ENCODE results near the gene PDX1.

Gene PDX1

DNA sequence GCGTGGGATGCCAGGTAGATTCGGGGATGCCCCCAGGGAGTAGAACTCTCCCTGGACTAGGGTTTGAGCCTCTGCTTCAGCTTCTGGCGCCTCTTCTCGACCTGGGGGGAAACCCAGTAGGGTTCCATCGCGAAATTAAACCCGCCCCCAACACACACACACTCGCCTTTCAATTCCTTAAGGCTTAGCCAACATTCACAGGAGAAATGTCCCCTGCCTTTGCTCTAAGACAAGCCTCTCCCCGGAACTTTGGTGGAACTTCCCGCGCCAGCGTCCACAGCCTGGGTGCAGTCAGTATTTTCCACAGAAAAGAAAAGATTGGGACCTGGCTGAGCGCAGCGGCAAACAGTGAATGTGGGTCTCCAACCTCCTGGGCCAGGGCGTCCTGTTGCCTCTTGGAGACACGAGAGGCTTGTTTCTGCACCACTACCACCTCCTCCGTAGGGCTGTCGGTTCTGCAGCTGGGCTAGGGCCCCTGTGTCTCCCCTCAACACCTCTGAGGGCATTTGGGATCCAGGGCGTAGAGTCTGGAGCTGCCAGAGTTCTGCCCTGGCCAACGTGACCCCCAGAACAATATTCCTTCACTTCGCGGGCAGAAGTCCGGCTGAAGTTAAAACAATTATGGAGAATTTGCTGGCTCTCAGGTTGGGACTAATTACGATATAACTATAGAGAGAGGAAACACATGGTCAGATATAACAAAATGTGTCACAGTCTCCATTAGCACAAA lies 3.2 kb downstream of the PDX1 start:
- DNase-seq (ENCODE audit: low read depth), result no peak

DNA sequence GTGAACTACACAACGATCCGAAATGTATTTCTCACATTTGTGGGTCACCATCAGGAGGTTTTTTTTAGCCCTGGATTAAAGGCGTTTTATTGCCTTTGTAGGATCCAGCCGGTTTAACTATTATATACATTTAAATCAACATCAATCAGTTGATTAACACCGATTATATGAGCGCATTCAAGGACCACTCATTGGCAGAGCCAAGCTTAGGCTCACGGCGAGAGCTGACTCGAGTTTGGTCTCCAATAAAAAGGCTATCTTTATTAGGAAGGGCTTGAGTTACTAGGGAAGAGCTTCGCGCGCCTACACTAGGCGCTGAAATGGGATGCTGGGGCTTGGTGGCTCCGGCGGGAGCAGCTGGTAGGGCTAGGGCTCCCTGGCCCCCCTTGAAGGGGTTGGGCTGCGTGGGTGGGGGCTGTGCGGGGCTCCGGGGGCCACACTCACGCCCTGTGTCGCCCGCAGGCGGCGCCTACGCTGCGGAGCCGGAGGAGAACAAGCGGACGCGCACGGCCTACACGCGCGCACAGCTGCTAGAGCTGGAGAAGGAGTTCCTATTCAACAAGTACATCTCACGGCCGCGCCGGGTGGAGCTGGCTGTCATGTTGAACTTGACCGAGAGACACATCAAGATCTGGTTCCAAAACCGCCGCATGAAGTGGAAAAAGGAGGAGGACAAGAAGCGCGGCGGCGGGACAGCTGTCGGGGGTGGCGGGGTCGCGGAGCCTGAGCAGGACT lies 4.2 kb downstream of the PDX1 start:
- no peak for DNase-seq (ENCODE audit: low read depth)

DNA sequence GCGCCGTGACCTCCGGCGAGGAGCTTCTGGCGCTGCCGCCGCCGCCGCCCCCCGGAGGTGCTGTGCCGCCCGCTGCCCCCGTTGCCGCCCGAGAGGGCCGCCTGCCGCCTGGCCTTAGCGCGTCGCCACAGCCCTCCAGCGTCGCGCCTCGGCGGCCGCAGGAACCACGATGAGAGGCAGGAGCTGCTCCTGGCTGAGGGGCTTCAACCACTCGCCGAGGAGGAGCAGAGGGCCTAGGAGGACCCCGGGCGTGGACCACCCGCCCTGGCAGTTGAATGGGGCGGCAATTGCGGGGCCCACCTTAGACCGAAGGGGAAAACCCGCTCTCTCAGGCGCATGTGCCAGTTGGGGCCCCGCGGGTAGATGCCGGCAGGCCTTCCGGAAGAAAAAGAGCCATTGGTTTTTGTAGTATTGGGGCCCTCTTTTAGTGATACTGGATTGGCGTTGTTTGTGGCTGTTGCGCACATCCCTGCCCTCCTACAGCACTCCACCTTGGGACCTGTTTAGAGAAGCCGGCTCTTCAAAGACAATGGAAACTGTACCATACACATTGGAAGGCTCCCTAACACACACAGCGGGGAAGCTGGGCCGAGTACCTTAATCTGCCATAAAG lies 4.8 kb downstream of the PDX1 start:
- DNase-seq (ENCODE audit: low read depth), result no peak

DNA sequence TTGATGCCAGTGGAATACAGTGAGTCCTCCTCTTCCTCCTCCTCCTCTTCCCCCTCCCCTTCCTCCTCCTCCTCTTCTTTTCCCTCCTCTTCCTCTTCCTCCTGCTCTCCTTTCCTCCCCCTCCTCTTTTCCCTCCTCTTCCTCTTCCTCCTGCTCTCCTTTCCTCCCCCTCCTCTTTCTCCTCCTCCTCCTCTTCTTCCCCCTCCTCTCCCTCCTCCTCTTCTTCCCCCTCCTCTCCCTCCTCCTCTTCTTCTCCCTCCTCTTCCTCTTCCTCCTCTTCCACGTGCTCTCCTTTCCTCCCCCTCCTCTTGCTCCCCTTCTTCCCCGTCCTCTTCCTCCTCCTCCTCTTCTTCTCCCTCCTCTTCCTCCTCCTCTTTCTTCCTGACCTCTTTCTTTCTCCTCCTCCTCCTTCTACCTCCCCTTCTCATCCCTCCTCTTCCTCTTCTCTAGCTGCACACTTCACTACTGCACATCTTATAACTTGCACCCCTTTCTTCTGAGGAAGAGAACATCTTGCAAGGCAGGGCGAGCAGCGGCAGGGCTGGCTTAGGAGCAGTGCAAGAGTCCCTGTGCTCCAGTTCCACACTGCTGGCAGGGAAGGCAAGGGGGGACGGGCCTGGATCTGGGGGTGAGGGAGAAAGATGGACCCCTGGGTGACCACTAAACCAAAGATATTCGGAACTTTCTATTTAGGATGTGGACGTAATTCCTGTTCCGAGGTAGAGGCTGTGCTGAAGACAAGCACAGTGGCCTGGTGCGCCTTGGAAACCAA lies 5.6 kb downstream of the PDX1 start:
- no peak for DNase-seq (ENCODE audit: low read depth)

DNA sequence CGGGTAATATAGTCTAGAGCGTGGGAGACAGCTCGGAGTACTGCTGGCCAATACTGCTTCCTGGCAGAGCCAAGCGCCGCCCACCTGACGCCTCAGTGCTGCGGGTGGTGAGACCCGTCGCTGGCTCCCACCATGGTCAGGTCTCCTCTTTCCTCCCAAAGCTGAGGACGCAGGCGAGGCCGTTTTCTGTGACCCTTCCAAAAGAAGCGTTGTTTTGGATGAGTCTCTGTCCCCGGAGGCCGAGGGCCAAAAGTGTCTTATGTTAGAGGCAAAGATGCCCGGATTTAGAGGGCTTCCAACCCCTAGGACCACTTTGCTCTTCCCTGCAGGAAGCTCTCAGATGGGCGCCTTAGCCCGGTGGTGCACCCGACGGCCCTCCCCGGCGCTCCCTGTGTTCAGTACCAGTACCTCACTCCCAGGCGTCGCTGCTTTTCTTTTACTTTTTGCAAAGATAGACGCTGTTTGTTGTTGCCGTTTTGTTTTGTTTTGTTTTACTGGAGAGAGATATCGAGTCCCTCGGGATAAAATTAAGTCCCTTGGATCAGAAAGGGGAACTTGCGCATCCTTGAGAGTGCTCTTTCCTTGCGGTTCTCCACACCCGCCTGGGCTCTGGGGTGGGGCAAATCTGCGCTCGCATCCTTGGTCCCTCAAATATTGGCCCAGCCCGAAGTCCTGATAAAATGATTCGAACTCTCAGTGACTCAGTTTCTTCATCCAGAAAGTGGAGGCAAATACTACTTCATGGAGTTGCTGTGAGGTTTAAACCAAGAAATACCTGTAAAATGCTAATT lies 7.0 kb downstream of the PDX1 start:
- DNase-seq (ENCODE audit: low read depth), result no peak

DNA sequence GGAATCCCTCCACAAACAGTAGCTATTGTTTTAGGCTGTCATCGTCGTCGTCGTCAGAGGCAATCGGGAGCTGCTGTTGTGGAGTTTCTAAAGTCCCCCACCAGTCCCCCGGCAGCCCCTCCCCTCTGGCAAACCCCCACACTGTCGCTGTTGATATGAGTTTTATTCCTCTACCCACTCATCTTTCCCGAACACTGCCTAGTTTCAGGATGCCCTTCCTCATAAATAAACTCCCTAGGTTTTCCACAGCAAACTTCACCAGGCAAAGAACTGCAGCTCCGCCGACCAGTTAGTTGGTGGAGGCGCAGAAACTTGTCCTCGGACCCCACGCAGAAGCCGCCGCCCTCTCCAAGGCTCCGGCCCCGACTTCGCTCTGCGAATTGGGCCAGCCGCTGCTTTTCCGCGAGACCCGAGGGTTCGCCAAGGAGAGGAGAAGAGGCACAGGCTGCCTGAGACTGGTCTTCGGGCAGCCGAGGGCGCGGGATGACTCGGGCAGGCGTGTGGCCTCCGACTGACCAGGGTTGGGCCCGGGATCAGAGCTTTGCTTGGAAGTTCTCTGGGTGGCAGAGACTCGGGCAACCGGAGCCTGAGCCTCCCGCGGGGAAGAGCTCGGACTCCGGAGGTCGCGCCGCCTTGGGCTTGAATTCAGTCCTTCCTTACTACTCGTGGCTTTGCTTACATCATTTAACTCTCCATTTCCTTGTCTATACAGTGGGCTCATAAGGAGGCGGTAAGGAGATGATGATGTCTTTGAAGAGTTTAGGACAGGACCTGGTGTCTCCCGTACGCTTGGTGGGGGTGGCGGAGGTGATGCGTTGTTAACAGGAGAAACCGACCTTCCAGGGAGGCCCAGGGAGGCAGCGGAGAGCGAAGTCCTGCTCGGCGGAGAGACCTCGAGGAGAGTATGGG lies 7.9 kb downstream of the PDX1 start:
- DNase-seq (ENCODE audit: low read depth), result no peak

DNA sequence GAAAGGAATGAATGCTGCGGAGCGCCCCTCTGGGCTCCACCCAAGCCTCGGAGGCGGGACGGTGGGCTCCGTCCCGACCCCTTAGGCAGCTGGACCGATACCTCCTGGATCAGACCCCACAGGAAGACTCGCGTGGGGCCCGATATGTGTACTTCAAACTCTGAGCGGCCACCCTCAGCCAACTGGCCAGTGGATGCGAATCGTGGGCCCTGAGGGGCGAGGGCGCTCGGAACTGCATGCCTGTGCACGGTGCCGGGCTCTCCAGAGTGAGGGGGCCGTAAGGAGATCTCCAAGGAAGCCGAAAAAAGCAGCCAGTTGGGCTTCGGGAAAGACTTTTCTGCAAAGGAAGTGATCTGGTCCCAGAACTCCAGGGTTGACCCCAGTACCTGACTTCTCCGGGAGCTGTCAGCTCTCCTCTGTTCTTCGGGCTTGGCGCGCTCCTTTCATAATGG lies 8.6 kb downstream of the PDX1 start:
- DNase-seq (ENCODE audit: low read depth), result no peak

DNA sequence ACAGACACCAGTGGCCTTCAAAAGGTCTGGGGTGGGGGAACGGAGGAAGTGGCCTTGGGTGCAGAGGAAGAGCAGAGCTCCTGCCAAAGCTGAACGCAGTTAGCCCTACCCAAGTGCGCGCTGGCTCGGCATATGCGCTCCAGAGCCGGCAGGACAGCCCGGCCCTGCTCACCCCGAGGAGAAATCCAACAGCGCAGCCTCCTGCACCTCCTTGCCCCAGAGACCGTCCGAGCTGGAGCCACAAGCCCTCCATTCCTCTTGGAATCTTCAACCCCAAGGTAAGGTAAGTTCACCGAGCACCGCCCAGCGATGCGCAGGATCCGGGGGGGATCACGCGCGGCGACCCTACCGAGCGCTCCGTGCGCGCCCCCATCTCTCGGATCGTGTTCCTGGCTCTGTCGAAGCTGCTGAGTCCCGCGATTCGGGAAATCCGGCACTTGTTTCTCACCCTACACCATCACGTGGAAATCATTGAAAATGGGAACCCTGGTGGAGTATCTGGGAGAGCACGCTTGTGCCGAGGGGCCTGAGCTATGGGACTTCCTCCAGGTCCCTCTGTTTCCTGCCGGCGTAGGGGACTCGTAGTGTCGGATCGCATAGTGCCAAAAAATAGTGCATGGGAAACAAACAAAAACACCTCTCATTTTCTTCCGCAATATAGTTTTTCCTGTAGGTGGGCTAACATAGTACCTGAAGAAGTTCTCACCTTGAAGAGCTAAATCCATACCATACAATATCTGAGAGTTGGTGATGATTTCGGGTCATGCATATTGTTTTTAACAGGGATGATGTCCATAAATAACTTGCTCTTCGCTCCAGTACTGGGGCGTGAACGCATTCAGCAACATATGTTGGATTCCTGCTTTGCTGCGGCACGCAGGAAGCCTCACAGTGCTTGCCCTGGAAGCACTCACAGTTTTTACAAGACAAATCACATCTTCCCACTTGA lies 9.3 kb downstream of the PDX1 start:
- DNase-seq (ENCODE audit: low read depth), result no peak

DNA sequence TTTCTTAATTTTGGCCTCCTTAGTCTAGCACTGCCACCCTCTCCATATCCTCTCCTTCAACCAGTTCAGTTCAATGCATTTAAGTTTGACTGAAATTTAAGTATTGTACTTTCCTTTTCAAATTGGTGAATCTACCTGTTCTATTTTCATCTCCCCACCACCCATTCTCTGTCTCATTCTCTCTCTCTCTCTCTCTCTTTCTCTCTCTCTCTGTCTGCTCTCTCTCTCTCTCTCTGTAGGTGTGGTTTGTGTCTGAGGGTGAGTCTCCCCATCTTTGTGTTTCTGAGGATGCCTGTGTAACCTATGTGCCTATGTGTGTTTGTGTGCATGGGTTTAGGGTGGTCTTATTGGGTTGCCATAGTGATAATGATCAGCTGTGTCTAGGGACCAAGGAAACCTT lies 10.1 kb downstream of the PDX1 start:
- no peak for DNase-seq (ENCODE audit: low read depth)

DNA sequence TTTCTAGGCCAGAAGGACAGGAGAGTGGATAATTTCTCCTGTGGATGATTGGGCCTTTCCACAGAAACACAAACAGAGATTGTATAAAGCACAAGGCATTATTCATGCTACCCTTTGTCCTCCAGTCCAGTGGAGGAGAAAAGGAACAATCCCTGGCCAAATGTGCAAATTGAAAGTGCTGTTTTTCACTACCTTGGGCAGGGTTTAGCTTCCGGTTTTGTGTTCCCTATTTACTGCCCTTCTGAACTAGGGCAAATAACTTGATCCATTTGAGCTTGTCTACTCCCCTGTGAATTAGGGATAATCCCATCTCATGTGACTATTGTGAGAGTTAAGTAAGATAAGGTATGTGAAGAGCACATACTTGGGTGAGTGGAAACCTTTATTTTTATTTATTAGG lies 13.3 kb downstream of the PDX1 start:
- DNase-seq (ENCODE audit: low read depth), result no peak

DNA sequence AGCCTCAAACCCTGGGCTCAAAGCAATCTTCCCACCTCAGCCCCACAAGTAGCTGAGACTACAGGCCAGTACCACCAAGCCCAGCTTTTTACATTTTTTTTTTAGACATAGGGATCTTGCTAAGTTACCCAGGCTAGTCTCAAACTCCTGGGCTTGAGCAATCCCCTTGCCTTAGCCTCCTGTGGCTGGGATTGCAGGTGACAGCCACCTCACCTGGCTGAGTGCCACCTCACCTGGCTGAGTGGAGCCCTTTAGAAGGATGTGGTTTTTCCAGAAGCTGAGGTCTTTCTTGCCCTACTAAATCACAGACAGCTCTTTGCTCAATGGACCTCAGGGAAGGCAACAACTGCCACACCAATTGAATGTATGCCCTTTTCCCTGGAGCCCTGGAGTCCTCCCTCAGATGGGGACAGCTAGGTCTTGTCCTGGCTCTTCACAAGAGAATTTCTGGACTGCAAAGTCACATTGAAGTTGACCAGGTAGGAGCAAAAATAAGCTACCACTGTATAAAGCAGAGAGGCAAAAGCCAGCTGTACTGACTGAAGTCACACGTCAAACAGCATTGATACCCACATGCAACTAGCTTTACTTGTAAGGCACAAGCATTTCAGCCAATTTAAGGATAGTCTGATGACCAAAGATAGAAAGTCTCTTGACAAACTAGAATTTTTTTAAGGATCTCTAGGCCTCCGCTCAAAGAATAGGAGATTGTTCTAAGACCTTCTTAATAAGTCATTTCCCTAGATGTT lies 14.0 kb downstream of the PDX1 start:
- DNase-seq (ENCODE audit: low read depth), result no peak

DNA sequence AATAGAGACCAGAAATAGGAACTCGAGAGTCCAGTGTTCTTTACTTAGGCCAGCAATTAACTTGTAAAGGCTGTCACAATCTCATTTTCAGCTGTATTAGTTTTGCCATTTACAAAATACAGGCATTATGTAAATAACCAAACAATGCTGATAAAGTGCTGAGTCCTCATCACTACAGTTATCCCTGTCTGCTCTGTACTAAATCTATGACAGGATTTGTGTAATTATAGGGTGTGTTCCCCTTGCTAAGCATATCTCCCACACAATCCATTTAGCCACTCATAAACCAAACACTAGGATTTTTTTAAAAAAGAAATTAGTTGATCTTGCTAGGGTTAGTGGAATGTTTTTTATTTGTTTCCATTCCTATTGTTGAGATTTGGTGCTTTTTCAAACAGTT lies 23.2 kb downstream of the PDX1 start:
- no peak for DNase-seq (ENCODE audit: low read depth)

DNA sequence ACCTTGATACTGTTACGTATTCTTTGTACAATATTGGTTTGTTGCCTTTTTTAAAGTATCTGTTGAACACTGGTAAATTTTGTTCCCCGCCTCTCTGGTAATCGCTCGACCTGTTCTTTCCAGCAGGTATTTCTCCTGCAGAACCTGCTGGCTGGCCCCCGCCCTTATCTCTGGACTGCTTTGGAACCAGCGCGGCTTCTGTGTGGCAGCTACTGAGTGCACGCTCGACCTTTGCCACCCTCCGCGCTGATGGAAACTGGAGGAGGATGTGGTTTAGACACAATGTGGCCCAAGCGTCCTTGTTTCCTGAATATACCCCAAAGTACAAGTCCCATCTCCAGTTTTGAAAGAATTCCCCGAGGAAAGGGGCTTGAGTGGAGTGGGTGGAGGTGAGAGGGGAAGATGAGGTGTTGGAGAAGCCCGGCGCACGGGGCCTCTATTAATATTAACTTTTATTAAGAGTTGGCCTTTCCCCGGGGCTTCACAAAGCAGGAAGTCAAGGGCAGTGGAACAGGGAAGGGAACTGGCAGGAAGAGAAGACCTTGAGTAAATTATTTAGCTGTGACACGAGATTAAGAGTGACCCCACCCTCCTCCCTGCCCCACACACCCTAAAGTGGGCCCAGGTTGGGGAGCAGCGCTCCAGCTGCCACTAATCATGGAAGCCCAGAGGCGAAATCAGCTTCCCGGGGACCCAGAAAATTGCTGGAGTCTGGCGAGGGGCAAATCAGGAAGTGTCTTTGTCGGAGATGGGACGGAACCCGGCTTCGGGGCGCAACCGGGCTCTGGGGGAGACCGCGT lies 33.3 kb downstream of the PDX1 start:
- DNase-seq (ENCODE audit: low read depth), result no peak

DNA sequence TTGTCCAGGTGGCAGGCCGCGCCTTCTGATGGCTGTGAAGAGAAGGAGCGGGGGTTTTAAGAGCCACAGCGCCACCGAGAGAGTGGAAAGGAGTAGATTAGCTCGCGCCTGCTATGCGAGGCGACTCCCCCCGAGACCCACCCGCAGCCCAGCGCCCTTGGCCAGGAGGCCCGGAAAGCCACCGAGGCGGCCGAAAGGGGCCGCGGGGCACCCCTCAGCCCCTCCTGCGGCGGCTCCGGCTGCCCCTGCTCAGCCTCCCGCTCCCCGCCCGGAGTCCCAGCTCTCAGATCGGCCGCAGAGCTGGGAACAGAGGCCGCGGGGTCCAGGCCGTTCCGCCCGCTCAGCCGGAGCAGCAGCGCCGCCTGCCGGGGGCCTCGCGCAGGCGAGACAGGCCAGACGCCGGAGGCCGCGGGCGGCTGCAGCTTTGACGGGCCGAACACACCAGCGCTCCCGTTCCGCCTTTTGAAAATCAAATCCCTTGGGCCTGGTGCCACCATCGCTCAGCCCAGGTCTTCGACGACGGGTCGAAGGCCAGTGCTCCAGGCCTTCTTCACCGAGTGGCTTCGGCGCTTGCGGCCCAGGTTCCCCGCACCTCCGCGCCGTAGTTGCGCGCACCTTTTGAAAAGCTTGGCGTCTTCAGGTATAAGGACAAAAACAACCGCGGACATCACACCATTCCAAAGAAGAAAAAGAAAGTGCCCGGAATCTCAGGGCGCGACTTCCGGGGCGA lies 34.0 kb downstream of the PDX1 start:
- peak; percentile 73 for DNase-seq (ENCODE audit: low read depth)

DNA sequence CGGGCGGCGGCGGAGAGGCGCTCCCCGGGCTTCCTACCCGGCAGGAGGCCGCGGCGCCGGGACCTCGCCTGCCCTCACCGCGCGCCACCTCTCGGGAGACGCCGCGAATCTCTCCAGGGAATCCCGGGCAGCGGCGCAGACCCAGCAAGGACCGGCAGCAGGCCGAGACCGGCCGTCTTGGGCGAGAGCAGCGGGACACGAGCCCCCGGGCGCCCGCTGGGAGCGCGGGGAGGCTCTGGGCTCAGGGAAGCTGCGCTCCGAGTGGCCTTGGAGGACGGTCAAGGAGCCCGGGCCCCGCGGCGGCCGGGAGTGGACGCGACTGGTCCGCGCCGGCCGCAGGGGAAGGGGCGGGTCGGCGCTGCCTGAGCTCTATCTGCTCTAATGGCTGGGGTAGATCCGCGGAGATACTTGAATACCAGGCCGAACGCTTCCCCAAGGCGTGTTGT lies 34.6 kb downstream of the PDX1 start:
- DNase-seq (ENCODE audit: low read depth), result no peak

DNA sequence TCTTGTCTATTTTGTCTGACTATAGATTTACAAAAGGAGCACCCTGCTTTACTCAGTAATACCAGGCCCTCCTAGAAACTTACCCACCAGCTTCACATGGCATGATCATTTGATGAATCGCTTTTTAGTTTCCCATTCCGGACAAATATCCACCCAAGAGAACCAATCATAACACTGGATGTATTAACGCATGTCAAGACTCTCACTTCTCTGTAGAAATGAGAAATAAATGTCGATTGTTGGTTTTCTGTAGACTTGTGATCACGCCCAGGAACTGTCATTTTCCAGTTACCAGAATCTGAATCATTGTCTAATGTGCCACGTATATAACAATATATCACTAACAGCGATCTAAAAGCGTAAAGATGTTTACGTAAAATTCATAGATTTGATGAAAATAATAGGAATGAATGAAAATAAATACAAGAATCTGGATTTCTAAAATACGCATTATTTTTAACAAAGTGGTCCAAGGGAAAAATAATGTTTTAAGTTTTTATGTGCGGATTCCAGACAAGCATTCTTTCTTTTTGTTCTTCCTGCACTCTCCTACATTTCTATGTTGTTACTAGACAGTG lies 35.3 kb downstream of the PDX1 start:
- no peak for DNase-seq (ENCODE audit: low read depth)
